ENCODE results near the gene FGD4.

- TF ChIP-seq, protein P1, sequence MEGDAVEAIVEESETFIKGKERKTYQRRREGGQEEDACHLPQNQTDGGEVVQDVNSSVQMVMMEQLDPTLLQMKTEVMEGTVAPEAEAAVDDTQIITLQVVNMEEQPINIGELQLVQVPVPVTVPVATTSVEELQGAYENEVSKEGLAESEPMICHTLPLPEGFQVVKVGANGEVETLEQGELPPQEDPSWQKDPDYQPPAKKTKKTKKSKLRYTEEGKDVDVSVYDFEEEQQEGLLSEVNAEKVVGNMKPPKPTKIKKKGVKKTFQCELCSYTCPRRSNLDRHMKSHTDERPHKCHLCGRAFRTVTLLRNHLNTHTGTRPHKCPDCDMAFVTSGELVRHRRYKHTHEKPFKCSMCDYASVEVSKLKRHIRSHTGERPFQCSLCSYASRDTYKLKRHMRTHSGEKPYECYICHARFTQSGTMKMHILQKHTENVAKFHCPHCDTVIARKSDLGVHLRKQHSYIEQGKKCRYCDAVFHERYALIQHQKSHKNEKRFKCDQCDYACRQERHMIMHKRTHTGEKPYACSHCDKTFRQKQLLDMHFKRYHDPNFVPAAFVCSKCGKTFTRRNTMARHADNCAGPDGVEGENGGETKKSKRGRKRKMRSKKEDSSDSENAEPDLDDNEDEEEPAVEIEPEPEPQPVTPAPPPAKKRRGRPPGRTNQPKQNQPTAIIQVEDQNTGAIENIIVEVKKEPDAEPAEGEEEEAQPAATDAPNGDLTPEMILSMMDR (IDR thresholded peaks at IDR 0.05): no peak
- TF ChIP-seq POLR2A (IDR thresholded peaks at IDR 0.05) (no peak), POLR2AphosphoS5 (IDR thresholded peaks at IDR 0.05) (no peak)
Measured at GRCh38 chr12:32476446-32476845, 77.1 kb downstream of the FGD4 start.

All from prostate gland (tissue), 2 donors.